ENCODE data around the gene SCMH1.
A peak's percentile ranks its signal among the peaks of the same experiment; 100 is the strongest.

SCMH1 gene

GRCh38 chr1:41241354-41241748, 755 bp downstream of the SCMH1 start:
- H3K4me3 ChIP-seq (ENCODE audit: low read depth, low read length) = peak overlapping the region; percentile 81
- no peak for TF ChIP-seq CTCF (IDR thresholded peaks at IDR 0.05; ENCODE audit: borderline replicate concordance, insufficient read depth, low read depth, low read length)

- peak overlapping the region; percentile 81 for H3K4me3 ChIP-seq (ENCODE audit: low read depth, low read length)
- TF ChIP-seq CTCF (IDR thresholded peaks at IDR 0.05; ENCODE audit: borderline replicate concordance, insufficient read depth, low read depth, low read length) = no peak
Measured at GRCh38 chr1:41240781-41241353, 1.2 kb downstream of the SCMH1 start.

- no peak for TF ChIP-seq CTCF (IDR thresholded peaks at IDR 0.05; ENCODE audit: borderline replicate concordance, insufficient read depth, low read depth, low read length)
- no peak overlapping the region for H3K4me3 ChIP-seq (ENCODE audit: low read depth, low read length)
Measured at GRCh38 chr1:41239988-41240610, 2.0 kb downstream of the SCMH1 start.

- no peak overlapping the region for H3K4me3 ChIP-seq (ENCODE audit: low read depth, low read length)
- no peak for TF ChIP-seq CTCF (IDR thresholded peaks at IDR 0.05; ENCODE audit: borderline replicate concordance, insufficient read depth, low read depth, low read length)
Measured at GRCh38 chr1:41238311-41238988, 3.7 kb downstream of the SCMH1 start.

GRCh38 chr1:41236781-41237180, 5.3 kb downstream of the SCMH1 start:
- H3K4me3 ChIP-seq (ENCODE audit: low read depth, low read length) = no peak overlapping the region
- TF ChIP-seq CTCF (IDR thresholded peaks at IDR 0.05; ENCODE audit: borderline replicate concordance, insufficient read depth, low read depth, low read length) = no peak

- TF ChIP-seq CTCF (IDR thresholded peaks at IDR 0.05; ENCODE audit: borderline replicate concordance, insufficient read depth, low read depth, low read length) = no peak
- H3K4me3 ChIP-seq (ENCODE audit: low read depth, low read length) = no peak overlapping the region
Measured at GRCh38 chr1:41235893-41236292, 6.2 kb downstream of the SCMH1 start.

GRCh38 chr1:41233708-41234107, 8.4 kb downstream of the SCMH1 start:
- TF ChIP-seq CTCF (IDR thresholded peaks at IDR 0.05; ENCODE audit: borderline replicate concordance, insufficient read depth, low read depth, low read length) = no peak
- no peak overlapping the region for H3K4me3 ChIP-seq (ENCODE audit: low read depth, low read length)
